Measurements from ENCODE around the gene DOCK2.

The DOCK2 gene

DNA sequence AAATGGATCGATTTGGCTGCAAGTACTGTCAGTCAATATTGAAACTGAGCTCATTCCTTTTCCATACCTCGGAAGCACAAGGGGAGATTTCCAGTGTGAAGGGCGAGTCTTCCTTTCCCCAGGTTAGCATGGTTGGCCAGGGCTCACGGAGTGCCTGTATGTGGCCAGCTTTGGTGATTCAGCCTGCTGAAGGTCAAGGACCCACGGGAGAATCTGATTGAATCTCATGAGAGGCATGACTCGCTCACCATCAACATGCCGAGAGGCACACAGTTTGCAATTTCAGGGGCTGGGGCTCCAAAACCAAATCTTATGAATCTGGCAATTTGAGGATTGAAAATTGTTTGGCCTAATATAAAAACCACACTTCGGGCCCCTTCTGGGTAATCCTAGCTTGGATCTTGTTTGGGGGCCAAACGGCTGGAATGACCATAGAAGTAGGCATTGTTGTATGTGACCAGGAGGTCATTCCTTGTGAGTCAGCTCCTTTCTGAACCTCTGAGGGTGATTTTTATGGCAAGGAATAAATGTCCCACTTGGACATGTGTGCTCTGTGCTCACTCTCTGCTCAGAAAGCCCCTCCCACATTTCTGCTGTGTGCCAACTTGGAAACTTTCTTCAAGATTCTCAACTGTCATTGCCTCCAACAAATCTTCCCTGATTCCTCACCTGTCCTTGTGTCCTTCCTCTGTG, 69.8 kb downstream of the DOCK2 start:
- no peak for TF ChIP-seq EZH2phosphoT487 (IDR thresholded peaks at IDR 0.05; ENCODE audit: borderline replicate concordance)
- TF ChIP-seq, protein P1, sequence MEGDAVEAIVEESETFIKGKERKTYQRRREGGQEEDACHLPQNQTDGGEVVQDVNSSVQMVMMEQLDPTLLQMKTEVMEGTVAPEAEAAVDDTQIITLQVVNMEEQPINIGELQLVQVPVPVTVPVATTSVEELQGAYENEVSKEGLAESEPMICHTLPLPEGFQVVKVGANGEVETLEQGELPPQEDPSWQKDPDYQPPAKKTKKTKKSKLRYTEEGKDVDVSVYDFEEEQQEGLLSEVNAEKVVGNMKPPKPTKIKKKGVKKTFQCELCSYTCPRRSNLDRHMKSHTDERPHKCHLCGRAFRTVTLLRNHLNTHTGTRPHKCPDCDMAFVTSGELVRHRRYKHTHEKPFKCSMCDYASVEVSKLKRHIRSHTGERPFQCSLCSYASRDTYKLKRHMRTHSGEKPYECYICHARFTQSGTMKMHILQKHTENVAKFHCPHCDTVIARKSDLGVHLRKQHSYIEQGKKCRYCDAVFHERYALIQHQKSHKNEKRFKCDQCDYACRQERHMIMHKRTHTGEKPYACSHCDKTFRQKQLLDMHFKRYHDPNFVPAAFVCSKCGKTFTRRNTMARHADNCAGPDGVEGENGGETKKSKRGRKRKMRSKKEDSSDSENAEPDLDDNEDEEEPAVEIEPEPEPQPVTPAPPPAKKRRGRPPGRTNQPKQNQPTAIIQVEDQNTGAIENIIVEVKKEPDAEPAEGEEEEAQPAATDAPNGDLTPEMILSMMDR (conservative IDR thresholded peaks at IDR 0.05; ENCODE audit: low read length), result no peak
- Histone ChIP-seq H3K9me3 (ENCODE audit: insufficient read depth, low read depth, low read length) (no peaks in the 10 kb centered on the region), H3K4me1 (ENCODE audit: insufficient read depth, low read length, poor library complexity, severe bottlenecking) (no peaks in the 10 kb centered on the region), H3K4me3 (ENCODE audit: low read length, poor library complexity, severe bottlenecking) (no peak overlapping the region), H3F3A (ENCODE audit: low read depth) (no peaks in the 10 kb centered on the region), H3K36me3 (ENCODE audit: insufficient read depth, low read length) (peaks cover 80% of the 10 kb centered on the region; the same call in 1 of the 2 replicates), H2AFZ (ENCODE audit: low read length) (no peak overlapping the region), H3K9me2 (replicated peaks; ENCODE audit: low read depth, low read length) (no peaks in the 10 kb centered on the region), H3K79me2 (ENCODE audit: insufficient read depth, low read length) (no peaks in the 10 kb centered on the region), H3K4me2 (ENCODE audit: low read depth, low read length, poor library complexity, severe bottlenecking) (no peak overlapping the region), H3K9ac (ENCODE audit: low read depth, low read length, poor library complexity, severe bottlenecking) (no peak overlapping the region), H4K20me1 (ENCODE audit: insufficient read depth, low read length, poor library complexity, severe bottlenecking) (no peaks in the 10 kb centered on the region), H3K27me3 (ENCODE audit: insufficient read depth, low read length, poor library complexity, severe bottlenecking) (no peaks in the 10 kb centered on the region)

DNA sequence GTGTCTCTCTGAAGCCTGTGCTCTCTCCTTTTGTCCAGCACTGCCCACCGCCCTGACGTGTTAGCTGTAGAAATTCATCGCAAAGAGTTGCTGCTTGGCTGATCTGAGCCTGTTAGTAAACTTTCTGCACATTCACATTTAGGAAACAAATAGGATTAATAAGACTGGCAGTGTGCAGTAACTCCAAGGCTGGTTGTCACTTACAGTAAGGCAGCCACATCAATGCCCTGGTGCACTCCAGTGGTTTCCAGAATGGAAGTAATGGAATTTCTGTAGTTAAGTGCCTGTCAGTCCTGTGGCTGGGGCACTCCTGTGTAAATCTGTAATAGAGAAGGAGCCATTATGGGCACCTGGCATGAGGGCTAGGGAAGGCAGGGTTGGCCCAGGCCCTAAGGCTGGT, 70.6 kb downstream of the DOCK2 start:
- Histone ChIP-seq H3K9me3 (ENCODE audit: insufficient read depth, low read depth, low read length) (no peaks in the 10 kb centered on the region), H4K20me1 (ENCODE audit: insufficient read depth, low read length, poor library complexity, severe bottlenecking) (no peaks in the 10 kb centered on the region), H3K4me3 (ENCODE audit: low read length, poor library complexity, severe bottlenecking) (no peak overlapping the region), H3K9me2 (replicated peaks; ENCODE audit: low read depth, low read length) (no peaks in the 10 kb centered on the region), H3K36me3 (ENCODE audit: insufficient read depth, low read length) (peaks cover 81% of the 10 kb centered on the region; the same call in 1 of the 2 replicates), H3K27me3 (ENCODE audit: insufficient read depth, low read length, poor library complexity, severe bottlenecking) (no peaks in the 10 kb centered on the region), H3K9ac (ENCODE audit: low read depth, low read length, poor library complexity, severe bottlenecking) (no peak overlapping the region), H3K79me2 (ENCODE audit: insufficient read depth, low read length) (no peaks in the 10 kb centered on the region), H3F3A (ENCODE audit: low read depth) (no peaks in the 10 kb centered on the region), H3K4me2 (ENCODE audit: low read depth, low read length, poor library complexity, severe bottlenecking) (no peak overlapping the region), H2AFZ (ENCODE audit: low read length) (no peak overlapping the region), H3K4me1 (ENCODE audit: insufficient read depth, low read length, poor library complexity, severe bottlenecking) (no peaks in the 10 kb centered on the region)
- TF ChIP-seq EZH2phosphoT487 (IDR thresholded peaks at IDR 0.05; ENCODE audit: borderline replicate concordance), result no peak
- TF ChIP-seq, protein P1 (conservative IDR thresholded peaks at IDR 0.05; ENCODE audit: low read length), result no peak

DNA sequence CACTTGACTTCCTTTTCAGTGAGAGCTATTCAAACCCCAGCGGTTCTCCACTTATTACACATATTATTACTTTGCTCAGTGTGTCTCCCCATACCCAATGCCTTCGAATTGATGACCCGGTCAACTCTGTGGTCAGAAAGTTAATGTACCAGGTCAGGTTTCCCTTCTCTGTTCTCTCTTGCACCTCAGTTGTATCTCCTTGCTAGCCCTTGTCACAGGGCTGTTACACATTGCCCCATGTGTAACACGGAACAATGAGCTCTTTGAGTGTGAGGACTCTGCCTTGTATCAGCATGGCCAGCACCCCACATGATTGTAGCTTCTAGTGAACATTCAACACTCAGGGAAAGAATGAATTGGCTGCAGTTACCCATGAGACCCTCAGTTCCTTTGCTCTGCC, 73.6 kb downstream of the DOCK2 start:
- H2AFZ ChIP-seq (ENCODE audit: low read length), result no peak overlapping the region
- no peaks in the 10 kb centered on the region for H3K9me3 ChIP-seq (ENCODE audit: insufficient read depth, low read depth, low read length)
- H3K4me1 ChIP-seq (ENCODE audit: insufficient read depth, low read length, poor library complexity, severe bottlenecking), result no peaks in the 10 kb centered on the region
- no peak overlapping the region for H3K9ac ChIP-seq (ENCODE audit: low read depth, low read length, poor library complexity, severe bottlenecking)
- no peaks in the 10 kb centered on the region for H3K27me3 ChIP-seq (ENCODE audit: insufficient read depth, low read length, poor library complexity, severe bottlenecking)
- H3K4me3 ChIP-seq (ENCODE audit: low read length, poor library complexity, severe bottlenecking), result no peak overlapping the region
- no peaks in the 10 kb centered on the region for H3K9me2 ChIP-seq (replicated peaks; ENCODE audit: low read depth, low read length)
- H3K79me2 ChIP-seq (ENCODE audit: insufficient read depth, low read length), result no peaks in the 10 kb centered on the region
- no peak overlapping the region for H3K4me2 ChIP-seq (ENCODE audit: low read depth, low read length, poor library complexity, severe bottlenecking)
- H3F3A ChIP-seq (ENCODE audit: low read depth), result no peaks in the 10 kb centered on the region
- TF ChIP-seq EZH2phosphoT487 (IDR thresholded peaks at IDR 0.05; ENCODE audit: borderline replicate concordance), result no peak
- TF ChIP-seq, protein P1 (conservative IDR thresholded peaks at IDR 0.05; ENCODE audit: low read length), result no peak
- H4K20me1 ChIP-seq (ENCODE audit: insufficient read depth, low read length, poor library complexity, severe bottlenecking), result no peaks in the 10 kb centered on the region
- H3K36me3 ChIP-seq (ENCODE audit: insufficient read depth, low read length), result peaks cover 75% of the 10 kb centered on the region; the same call in 1 of the 2 replicates

Data from Loucy (cell line).